Lower leg skin (tissue), 3 donors: Measurements from ENCODE around the gene WWC1.

Source experiments
- CTCF ChIP-seq, 3 donors: fragments of 450-650 bp; IDR thresholded peaks; one replicate each; pipeline ENCODE4 v1.5.1; 2016; ENCODE audit warnings: antibody characterized with exemption in 3 of 3, mild to moderate bottlenecking in 3 of 3, moderate library complexity in 2 of 3
- POLR2A ChIP-seq, 2 donors: fragments of 450-650 bp; IDR thresholded peaks; one replicate each; pipeline ENCODE4 v1.6.1; 2016 to 2017; ENCODE audit warnings: antibody characterized with exemption in 2 of 2, mild to moderate bottlenecking in 1 of 2, moderate library complexity in 1 of 2

DNA sequence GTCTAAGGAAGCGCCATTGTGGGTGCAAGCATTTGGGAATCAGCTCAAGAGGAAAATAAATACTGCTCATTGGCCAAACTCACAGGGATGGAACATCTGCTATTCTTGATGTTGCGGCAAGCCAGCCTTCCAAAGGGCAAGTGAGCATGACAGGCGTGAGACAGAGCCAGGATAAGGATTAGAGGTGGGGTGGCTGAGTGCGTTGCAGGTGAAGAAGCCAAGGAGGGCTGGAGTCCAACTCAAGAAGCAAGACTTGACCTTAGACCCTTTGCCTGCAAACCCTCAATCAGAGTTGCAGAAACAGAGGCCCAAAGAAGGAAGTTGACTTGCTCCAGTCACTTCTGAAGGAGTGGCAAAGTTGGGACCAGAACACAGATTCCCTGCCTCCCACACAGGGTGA is 79.4 kb downstream of the WWC1 start:
- TF ChIP-seq CTCF (IDR thresholded peaks at IDR 0.05) = no peak
- no peak for TF ChIP-seq POLR2A (IDR thresholded peaks at IDR 0.05)
